Panc1 (cell line): Measurements from ENCODE around the gene RPS6KA4. TPM values are rescaled to one million over a fixed set of nuclear protein-coding genes. Genes with fewer than 3 reads are reported as not detected.
A peak's percentile ranks its signal among the peaks of the same experiment; 100 is the strongest.

Experiments
- ATAC-seq: fragments of 200-7000 bp; cut with Tn5 transposase; 2 replicates; pipeline ENCODE4 v1.9.1; 2020; ENCODE audit warnings: mild to moderate bottlenecking, moderate library complexity
- BruUV-seq: library from RNA; stranded (reverse); fragments of 400-500 nt; replicated peaks from 2 replicates; lab custom pipeline; 2021; lab: Mats Ljungman, UMichigan
- CTCF ChIA-PET: fragments of 300-600 bp; sonication (Branson Sonifier 250); formaldehyde crosslinking; loops from one replicate; lab custom pipeline; 2022; ENCODE audit warnings: antibody characterized with exemption; lab: Charles Lee
- POLR2A ChIA-PET: fragments of 300-600 bp; sonication (Branson Sonifier 250); formaldehyde crosslinking; loops from one replicate; lab custom pipeline; 2022; ENCODE audit warnings: antibody characterized with exemption; lab: Charles Lee
- DNase-seq: peaks from one replicate; pipeline ENCODE4 v3.0.0-alpha.2; 2010; ENCODE audit warnings: low read depth, low spot score
- H3K27ac ChIP-seq: 2 replicates; pipeline ENCODE4 v1.5.1; 2011; ENCODE audit warnings: mild to moderate bottlenecking, low read length, inconsistent platforms
- H3K27me3 ChIP-seq: fragments of 200-500 bp; sonication (Bioruptor generic); 2 replicates; pipeline ENCODE4 v1.6.0; 2014; ENCODE audit warnings: low read length, inconsistent platforms; ENCODE audit not compliant: control insufficient read depth, insufficient read depth
- H3K36me3 ChIP-seq: fragments of 200-500 bp; sonication (Bioruptor generic); 2 replicates; pipeline ENCODE4 v1.5.1; 2014; ENCODE audit warnings: inconsistent platforms, mild to moderate bottlenecking, low read length, moderate library complexity; ENCODE audit not compliant: control insufficient read depth, insufficient read depth
- H3K4me1 ChIP-seq: 2 replicates; pipeline ENCODE4 v1.5.1; 2011; ENCODE audit warnings: inconsistent platforms, mild to moderate bottlenecking, low read length, moderate library complexity; ENCODE audit not compliant: control insufficient read depth, insufficient read depth
- H3K4me3 ChIP-seq, 2 experiments: 2 replicates each; pipeline ENCODE4 v1.5.1; 2011 to 2012; ENCODE audit warnings: low read depth in 2 of 2, low read length in 2 of 2, mild to moderate bottlenecking in 2 of 2, inconsistent platforms in 1 of 2, moderate library complexity in 1 of 2
- H3K9me3 ChIP-seq: fragments of 200-500 bp; sonication (Bioruptor generic); 2 replicates; pipeline ENCODE4 v1.5.1; 2014; ENCODE audit warnings: low read depth, mild to moderate bottlenecking, inconsistent platforms, low read length, moderate library complexity; ENCODE audit not compliant: control insufficient read depth, insufficient read depth
- POLR2AphosphoS5 ChIP-seq: IDR thresholded peaks from 2 replicates; pipeline ENCODE4 v1.6.1; 2012; ENCODE audit warnings: mild to moderate bottlenecking, low read depth, low read length, moderate library complexity
- SIN3A ChIP-seq: IDR thresholded peaks from 2 replicates; pipeline ENCODE4 v1.6.1; 2012; ENCODE audit warnings: low read depth, mild to moderate bottlenecking, low read length, moderate library complexity, borderline replicate concordance; ENCODE audit not compliant: insufficient read depth
- TCF7L2 ChIP-seq: IDR thresholded peaks from 2 replicates; pipeline ENCODE4 v1.6.1; 2011; ENCODE audit warnings: mild to moderate bottlenecking, low read depth, low read length, inconsistent platforms
- in situ Hi-C: cut with HindIII; loops from 2 replicates; pipeline ENCODE4 v1.10.0; 2016; ENCODE audit warnings: low sequenced_read_pairs, low pct_unique_long_range_greater_than_20kb
- intact Hi-C: fragments of 100-400 bp; cut with micrococcal nuclease; formaldehyde crosslinking; loops from one replicate; pipeline ENCODE4 v1.10.0; 2022; ENCODE audit not compliant: unreplicated experiment
- total RNA-seq: library from RNA; stranded (reverse); gene quantifications from one replicate; pipeline ENCODE4 v1.2.1, GENCODE V29; 2021; ENCODE audit not compliant: unreplicated experiment
- TF ChIP-seq, protein P1 (sequence below): fragments of 450-650 bp; IDR thresholded peaks from 2 replicates; pipeline ENCODE4 v1.5.1; 2017; ENCODE audit warnings: mild to moderate bottlenecking
- TF ChIP-seq, protein P2 (sequence below), 2 experiments: IDR thresholded peaks; 2 replicates each; pipeline ENCODE4 v1.6.1; 2011 to 2012; ENCODE audit warnings: low read depth in 2 of 2, control low read depth in 1 of 2, low read length in 1 of 2, mild to moderate bottlenecking in 1 of 2, moderate library complexity in 1 of 2; ENCODE audit not compliant: insufficient read depth in 1 of 2

Gene RPS6KA4
- total RNA-seq, 1 experiment from 2014 or later, result 74.0 TPM

DNA sequence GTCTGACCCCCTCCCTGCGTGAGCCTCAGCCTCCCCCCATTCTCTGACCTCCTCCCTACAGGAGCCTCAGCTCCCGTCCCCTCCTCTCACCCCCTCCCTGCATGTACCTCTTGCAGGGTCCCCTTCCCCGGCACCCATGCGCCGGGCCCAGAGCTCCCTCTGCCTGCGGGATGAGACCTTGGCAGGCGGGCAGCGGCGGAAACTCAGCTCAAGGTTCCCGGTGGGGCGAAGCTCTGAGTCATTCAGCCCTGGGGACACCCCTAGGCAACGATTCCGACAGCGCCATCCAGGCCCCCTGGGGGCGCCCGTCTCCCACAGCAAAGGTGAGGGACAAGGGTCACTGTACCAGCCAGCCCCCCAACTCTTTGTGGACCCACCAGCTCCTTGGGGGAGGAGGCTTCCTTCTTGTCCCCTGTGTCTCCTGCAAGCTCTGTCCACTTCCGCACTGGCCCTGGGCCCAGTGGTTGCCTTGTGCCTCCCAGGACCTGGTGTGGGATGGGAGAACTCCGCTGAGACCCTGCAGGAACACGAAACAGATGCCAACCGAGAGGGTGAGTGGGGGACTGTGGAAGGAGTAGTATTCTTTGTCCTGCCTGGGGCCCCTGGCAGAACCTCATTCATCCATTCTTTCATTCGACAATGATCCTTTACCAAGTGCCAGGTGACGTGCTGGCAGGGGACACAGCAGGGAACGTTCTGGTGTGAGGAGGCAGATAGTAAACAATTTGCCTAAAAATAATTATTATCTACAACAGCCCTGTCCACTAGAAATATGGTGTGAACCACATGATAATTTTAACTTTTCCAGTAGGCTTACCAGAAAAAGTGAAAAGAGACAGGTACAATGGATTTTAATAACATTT is 3.7 kb upstream of the RPS6KA4 start:
- intact Hi-C loops, result loop anchor here (1.0 to 5.0 kb wide), 2 partner anchors 37 to 297 kb away; partner anchors contain the start of gene PRDX5
- ATAC-seq (peak; percentile 56), DNase-seq (peak; percentile 69)
- ChIA-PET CTCF (interaction anchor here (0.6 to 3.7 kb wide), 24 partner anchors 8 to 297 kb away, joined by 3 to 33 read pairs (median 6); partner anchors contain the start of genes ESRRA, PRDX5 and TRMT112), POLR2A (interaction anchor here (0.7 to 0.9 kb wide), 3 partner anchors 37 to 84 kb away, joined by 4 to 5 read pairs (median 4); partner anchors contain the start of genes PRDX5 and TRMT112)
- TF ChIP-seq, protein P1, sequence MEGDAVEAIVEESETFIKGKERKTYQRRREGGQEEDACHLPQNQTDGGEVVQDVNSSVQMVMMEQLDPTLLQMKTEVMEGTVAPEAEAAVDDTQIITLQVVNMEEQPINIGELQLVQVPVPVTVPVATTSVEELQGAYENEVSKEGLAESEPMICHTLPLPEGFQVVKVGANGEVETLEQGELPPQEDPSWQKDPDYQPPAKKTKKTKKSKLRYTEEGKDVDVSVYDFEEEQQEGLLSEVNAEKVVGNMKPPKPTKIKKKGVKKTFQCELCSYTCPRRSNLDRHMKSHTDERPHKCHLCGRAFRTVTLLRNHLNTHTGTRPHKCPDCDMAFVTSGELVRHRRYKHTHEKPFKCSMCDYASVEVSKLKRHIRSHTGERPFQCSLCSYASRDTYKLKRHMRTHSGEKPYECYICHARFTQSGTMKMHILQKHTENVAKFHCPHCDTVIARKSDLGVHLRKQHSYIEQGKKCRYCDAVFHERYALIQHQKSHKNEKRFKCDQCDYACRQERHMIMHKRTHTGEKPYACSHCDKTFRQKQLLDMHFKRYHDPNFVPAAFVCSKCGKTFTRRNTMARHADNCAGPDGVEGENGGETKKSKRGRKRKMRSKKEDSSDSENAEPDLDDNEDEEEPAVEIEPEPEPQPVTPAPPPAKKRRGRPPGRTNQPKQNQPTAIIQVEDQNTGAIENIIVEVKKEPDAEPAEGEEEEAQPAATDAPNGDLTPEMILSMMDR, result peak; percentile 97
- TF ChIP-seq TCF7L2 (no peak), POLR2AphosphoS5 (0 out of 2 replicates have a peak, but pooled peaks have one; percentile 31)
- Histone ChIP-seq H3K27ac (peak overlapping the region; percentile 97), H3K4me3 (peak overlapping the region; percentile 30 to 57), H3K27me3 (no peaks in the 10 kb centered on the region), H3K4me1 (peaks cover 56% of the 10 kb centered on the region), H3K36me3 (no peaks in the 10 kb centered on the region), H3K9me3 (no peaks in the 10 kb centered on the region)
- in situ Hi-C loops, result no loop called here
- no TSS peak for BruUV-seq

DNA sequence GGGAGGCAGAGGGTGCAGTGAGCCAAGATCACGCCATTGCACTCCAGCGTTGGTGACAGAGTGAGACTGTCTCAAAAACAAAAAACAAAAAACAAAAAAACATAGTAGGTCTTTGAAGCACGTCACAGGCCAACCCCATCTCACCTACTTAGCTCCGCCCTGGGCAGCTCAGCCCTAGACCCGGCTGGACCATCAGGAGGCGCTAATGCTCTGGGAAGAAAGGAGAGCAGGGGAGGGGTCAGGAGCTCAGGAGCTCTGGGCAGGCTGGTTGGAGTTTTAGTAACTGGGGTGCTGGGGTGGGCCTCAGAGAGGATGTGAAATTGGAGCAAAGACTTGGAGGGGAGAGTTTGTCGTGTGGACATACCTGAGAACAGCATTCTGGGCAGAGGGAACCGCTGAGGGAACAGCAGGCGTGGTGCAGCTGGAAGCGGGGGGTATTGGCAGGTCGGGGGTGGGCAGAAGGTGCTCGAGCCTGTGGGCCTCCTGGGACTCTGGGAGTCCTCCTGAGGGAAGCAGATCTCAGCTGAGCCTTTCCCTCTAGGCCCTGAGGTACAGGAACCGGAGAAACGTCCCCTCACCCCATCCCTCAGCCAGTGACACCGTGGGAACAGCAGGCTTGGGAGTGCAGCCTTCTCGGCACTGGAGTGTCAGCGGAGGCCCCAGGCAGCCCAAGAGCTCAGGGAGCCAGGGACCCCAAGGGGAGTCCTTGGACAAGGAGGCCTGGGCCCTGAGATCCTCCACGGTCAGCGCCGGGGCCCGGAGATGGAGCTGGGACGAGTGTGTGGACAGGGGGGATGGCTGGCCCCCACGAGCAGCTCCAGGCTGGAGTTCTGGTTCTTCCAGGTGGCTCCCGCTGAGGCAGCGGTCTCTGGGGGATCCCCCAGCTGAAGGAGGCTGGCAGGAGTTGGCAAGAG is 2.2 kb upstream of the RPS6KA4 start:
- ChIA-PET POLR2A (interaction anchor here (1.5 kb wide), 1 partner anchor 14 kb away, joined by 7 read pairs; no protein-coding TSS in a partner anchor), CTCF (interaction anchor here (0.5 to 3.7 kb wide), 26 partner anchors 8 to 947 kb away, joined by 3 to 33 read pairs (median 5); partner anchors contain the start of genes ESRRA, MARK2, PRDX5 and PYGM)
- TF ChIP-seq SIN3A, result no peak
- peak; percentile 60; the same call in 1 of the 2 replicates for TF ChIP-seq TCF7L2
- TF ChIP-seq POLR2AphosphoS5, result 0 out of 2 replicates have a peak, but pooled peaks have one; percentile 28
- TF ChIP-seq, protein P1, result peak; percentile 97
- TF ChIP-seq, protein P2, sequence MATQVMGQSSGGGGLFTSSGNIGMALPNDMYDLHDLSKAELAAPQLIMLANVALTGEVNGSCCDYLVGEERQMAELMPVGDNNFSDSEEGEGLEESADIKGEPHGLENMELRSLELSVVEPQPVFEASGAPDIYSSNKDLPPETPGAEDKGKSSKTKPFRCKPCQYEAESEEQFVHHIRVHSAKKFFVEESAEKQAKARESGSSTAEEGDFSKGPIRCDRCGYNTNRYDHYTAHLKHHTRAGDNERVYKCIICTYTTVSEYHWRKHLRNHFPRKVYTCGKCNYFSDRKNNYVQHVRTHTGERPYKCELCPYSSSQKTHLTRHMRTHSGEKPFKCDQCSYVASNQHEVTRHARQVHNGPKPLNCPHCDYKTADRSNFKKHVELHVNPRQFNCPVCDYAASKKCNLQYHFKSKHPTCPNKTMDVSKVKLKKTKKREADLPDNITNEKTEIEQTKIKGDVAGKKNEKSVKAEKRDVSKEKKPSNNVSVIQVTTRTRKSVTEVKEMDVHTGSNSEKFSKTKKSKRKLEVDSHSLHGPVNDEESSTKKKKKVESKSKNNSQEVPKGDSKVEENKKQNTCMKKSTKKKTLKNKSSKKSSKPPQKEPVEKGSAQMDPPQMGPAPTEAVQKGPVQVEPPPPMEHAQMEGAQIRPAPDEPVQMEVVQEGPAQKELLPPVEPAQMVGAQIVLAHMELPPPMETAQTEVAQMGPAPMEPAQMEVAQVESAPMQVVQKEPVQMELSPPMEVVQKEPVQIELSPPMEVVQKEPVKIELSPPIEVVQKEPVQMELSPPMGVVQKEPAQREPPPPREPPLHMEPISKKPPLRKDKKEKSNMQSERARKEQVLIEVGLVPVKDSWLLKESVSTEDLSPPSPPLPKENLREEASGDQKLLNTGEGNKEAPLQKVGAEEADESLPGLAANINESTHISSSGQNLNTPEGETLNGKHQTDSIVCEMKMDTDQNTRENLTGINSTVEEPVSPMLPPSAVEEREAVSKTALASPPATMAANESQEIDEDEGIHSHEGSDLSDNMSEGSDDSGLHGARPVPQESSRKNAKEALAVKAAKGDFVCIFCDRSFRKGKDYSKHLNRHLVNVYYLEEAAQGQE (IDR thresholded peaks at IDR 0.05; ENCODE audit: insufficient read depth in 1 of 2, low read depth in 2 of 2, low read length in 1 of 2), result no peak
- Histone ChIP-seq H3K4me1 (peaks cover 56% of the 10 kb centered on the region), H3K27ac (peak overlapping the region; percentile 85), H3K4me3 (peak overlapping the region in 1 of 2 experiments; percentile 35; a peak in 2 of 4 replicates), H3K9me3 (no peaks in the 10 kb centered on the region), H3K27me3 (no peaks in the 10 kb centered on the region), H3K36me3 (no peaks in the 10 kb centered on the region)
- ATAC-seq (peak; percentile 67), DNase-seq (peak; percentile 62)
- in situ Hi-C loops (no loop called here), intact Hi-C loops (loop anchor here (5.0 kb wide), 1 partner anchor 296 kb away; no protein-coding TSS in a partner anchor)
- BruUV-seq, result no TSS peak
